22Rv1 (cell line): ENCODE measurements around the gene SEC22C.

Experiments used
- H3K27ac ChIP-seq: fragments of 450-650 bp; 2 replicates; pipeline ENCODE4 v1.5.1; 2017
- ZFX ChIP-seq: fragments of 450-650 bp; IDR thresholded peaks from 2 replicates; pipeline ENCODE4 v1.6.1; 2017; ENCODE audit warnings: antibody characterized with exemption, borderline replicate concordance
- TF ChIP-seq, protein P1 (sequence below): fragments of 450-650 bp; IDR thresholded peaks from 2 replicates; pipeline ENCODE4 v1.5.1; 2017; ENCODE audit warnings: mild to moderate bottlenecking

The SEC22C gene

GRCh38 chr3:42505128-42505848 lies 76.5 kb downstream of the SEC22C start:
- no peak overlapping the region for H3K27ac ChIP-seq
- TF ChIP-seq ZFX, result no peak

- H3K27ac ChIP-seq, result no peak overlapping the region
- TF ChIP-seq ZFX, result no peak
- TF ChIP-seq, protein P1, sequence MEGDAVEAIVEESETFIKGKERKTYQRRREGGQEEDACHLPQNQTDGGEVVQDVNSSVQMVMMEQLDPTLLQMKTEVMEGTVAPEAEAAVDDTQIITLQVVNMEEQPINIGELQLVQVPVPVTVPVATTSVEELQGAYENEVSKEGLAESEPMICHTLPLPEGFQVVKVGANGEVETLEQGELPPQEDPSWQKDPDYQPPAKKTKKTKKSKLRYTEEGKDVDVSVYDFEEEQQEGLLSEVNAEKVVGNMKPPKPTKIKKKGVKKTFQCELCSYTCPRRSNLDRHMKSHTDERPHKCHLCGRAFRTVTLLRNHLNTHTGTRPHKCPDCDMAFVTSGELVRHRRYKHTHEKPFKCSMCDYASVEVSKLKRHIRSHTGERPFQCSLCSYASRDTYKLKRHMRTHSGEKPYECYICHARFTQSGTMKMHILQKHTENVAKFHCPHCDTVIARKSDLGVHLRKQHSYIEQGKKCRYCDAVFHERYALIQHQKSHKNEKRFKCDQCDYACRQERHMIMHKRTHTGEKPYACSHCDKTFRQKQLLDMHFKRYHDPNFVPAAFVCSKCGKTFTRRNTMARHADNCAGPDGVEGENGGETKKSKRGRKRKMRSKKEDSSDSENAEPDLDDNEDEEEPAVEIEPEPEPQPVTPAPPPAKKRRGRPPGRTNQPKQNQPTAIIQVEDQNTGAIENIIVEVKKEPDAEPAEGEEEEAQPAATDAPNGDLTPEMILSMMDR, result no peak
Measured at GRCh38 chr3:42504334-42505127, 77.2 kb downstream of the SEC22C start.

- no peak overlapping the region for H3K27ac ChIP-seq
- no peak for TF ChIP-seq ZFX
- TF ChIP-seq, protein P1, result no peak
Measured at GRCh38 chr3:42503957-42504333, 77.8 kb downstream of the SEC22C start.

- H3K27ac ChIP-seq, result no peak overlapping the region
- TF ChIP-seq ZFX, result no peak
- TF ChIP-seq, protein P1, result no peak
Measured at GRCh38 chr3:42503251-42503924, 78.4 kb downstream of the SEC22C start.

DNA sequence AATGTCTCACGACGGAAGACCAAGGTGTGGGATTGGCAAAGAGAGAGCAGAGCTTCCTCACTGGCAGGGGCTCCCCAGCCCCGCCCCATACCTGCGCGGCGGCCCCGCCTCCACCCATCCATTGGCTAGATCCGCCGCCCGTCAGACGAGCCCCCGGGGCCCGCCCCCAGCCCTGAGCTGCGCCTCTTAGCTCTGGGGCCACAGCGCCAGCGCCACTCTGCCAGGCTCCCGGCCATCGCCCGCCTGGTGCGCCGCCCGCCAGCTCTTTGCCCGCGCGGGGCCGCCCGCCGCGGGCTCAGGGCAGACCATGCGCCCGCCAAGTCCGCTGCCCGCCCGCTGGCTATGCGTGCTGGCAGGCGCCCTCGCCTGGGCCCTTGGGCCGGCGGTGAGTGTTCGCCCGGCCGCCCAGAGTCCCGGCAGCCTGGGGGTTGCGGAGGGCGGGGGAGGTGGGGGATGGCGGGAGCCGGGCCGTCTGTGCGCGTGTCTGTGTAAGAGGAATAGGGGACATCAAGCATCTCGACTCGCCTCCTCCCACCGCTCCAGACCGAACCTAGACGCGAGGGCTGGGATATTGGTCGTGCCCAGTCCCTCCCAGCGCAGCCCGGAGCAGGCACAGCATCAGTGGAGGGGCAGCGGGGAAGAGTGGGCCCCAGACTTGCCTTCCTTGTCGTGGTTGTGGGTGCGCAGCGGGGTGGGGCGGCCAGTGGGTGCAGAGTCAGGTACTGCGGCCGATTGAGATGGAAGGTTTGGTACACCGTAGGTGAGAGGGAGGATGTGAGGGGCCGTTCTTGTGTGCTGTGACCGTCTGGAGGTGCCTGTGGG lies 79.1 kb downstream of the SEC22C start, which contains the start of gene VIPR1:
VIPR1 (plus strand) TSS at position 215 of the 822 bp plus-strand sequence; CDS start at position 308, 93 bp downstream.
- 0 out of 2 replicates have a peak within 1 kb of the TSS, but pooled peaks have one; percentile 33 for H3K27ac ChIP-seq
- TF ChIP-seq ZFX, result no peak
- TF ChIP-seq, protein P1, result no peak

DNA sequence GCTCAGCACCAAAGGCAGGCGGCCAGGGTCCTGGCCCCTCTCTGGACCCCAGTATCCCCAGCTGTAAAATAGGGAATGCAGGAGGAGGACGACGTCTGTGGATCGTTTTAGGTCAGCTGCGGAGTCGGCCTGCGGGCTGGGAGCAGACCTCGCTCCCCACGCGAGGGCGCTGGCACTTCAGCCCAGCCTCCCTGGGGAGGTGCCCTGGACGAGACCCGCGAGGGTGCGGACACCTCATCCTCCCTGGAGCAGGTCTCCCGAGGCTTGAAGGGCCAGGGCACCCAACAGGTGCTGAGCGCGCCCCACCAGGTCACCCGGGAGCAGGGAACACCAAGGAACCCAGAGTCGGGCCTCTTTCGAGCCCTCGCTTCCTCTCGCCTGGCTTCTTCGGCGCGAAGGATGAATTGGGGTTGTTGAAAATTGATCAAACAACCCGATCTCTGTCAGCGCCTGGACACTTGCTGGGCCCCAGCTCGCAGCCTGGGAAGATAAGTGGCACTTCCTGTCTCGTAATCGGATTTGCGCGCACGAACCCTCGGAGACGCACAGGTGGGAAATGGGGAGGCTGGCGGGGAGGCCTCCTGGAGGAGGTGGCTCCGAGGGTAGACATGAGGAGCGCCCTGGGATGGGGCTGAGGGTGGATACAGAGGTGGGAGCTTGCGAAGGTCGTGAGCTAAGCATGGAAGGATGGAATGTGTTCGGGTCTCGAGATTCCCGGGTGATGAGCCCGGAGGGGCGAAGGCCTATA lies 79.9 kb downstream of the SEC22C start:
- TF ChIP-seq ZFX, result no peak
- TF ChIP-seq, protein P1, result peak; percentile 83
- H3K27ac ChIP-seq, result no peak overlapping the region
